Measurements from ENCODE around the gene RHEB.

GRCh38 chr7:151462306-151462779 lies 57.4 kb downstream of the RHEB start:
- TF ChIP-seq PATZ1 (CRISPR knock-in tag; IDR thresholded peaks at IDR 0.05; ENCODE audit: borderline replicate concordance) (no peak), ZC3H10 (CRISPR knock-in tag; IDR thresholded peaks at IDR 0.05) (no peak), ARNTL (CRISPR knock-in tag; IDR thresholded peaks at IDR 0.05; ENCODE audit: borderline replicate concordance, low read depth) (no peak), OSR1 (CRISPR knock-in tag; IDR thresholded peaks at IDR 0.05) (no peak), ZNF70 (CRISPR knock-in tag; IDR thresholded peaks at IDR 0.05) (no peak), SNAI2 (CRISPR knock-in tag; IDR thresholded peaks at IDR 0.05) (no peak), ZFP3 (CRISPR knock-in tag; IDR thresholded peaks at IDR 0.05) (no peak)
